Stimulated activated CD4-positive, alpha-beta T cell treated with anti-CD3 and anti-CD28 coated beads, Interleukin-1b, Interleukin-23, amount 100 ng/mL, for 4 hours (primary cell): ENCODE measurements around the gene ST8SIA1.

Experiments
- DNase-seq, 2 donors: peaks; one replicate each; pipeline ENCODE4 v3.0.0-alpha.2; 2020; ENCODE audit warnings: low read depth in 2 of 2

ST8SIA1 gene

DNA sequence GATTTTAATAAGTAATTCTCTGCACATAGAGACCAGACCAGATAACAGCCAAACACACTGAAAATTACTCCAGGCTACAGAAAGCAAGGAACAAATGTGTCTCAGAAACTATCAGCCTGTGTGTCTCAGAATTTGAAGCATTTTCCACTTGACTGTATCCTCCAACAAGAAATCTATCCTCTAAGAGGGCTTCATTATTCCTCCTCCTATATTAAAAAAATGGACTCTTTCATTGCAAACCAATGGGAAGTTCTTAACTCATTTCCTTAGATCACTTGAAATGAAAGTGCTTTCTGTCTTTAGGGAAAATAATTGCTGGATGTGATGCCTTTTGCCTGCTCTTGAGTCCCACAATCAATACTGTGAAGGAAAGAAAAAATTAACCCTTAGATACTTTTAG lies 2.3 kb downstream of the ST8SIA1 start:
- DNase-seq: no peak

- no peak for DNase-seq
Measured at GRCh38 chr12:22329621-22330020, 4.9 kb downstream of the ST8SIA1 start.

DNA sequence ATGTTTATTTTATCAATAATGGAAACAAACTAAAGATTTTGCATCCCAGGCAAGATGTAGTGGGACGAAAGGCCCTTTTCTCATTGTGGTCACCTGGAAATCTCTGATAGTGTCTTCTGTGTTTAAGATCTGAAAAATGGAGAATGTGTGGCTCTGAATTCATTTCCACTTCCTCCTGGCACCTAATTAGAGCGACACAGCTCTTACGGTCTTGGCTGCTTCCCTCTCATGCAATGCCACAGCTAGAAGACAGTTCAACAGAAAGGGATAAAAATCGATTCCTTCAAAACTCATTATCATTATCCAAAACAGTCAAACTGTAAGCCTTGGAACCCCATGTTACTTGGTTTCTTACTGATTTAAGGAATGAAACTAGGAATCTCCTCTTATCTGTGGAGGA lies 9.3 kb downstream of the ST8SIA1 start:
- DNase-seq: no peak

- DNase-seq: no peak
Measured at GRCh38 chr12:22322091-22322490, 12.4 kb downstream of the ST8SIA1 start.

DNA sequence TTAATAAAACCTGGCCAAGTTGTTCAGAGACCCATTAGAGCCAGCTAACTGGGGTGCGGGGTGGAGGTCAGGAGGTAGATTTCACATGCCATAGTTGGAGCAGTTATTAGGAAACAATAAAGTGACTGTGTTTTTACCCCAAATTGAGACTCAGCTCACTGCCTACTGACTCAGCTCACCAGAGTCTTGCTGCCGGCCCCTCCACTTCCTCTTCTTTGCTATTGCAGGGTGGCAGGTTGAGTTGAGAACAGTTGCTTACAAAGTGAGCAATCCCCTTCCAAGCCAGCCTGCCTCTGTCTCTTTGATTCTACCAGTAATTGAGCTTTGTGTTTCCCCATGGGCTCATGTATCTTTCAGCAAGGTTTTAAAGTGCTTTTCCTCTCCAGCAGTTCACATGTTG lies 12.9 kb downstream of the ST8SIA1 start:
- DNase-seq: peak in 1 of 2 donors; percentile 21

DNA sequence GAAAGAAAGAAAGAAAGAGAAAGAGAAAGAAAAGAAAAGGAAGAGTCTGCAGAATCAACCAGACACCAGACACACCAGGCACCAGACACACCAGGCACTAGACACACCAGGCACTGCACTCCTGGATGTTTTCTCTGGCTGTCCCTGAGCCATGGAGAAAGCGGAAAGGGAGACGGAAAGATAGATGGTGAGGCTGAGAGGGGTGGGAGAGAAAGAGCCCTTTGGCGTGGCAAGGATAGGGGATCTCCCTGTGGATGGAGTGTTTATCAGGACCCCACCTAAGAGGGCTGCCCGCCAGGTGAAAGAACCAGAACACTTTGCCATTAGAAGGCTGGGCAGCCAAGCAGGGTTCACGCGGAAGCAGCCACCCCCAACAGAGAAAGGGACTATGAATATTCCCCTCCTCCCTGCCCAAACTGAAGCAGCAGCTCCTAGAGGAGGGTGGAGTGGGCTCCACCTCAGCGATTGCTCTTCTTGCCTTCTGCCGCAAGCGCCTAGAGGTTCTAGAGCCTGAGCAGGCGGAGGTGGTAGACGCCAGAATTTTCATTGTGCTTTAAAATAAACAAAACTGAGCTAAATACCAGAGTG lies 13.4 kb downstream of the ST8SIA1 start:
- DNase-seq: no peak

DNA sequence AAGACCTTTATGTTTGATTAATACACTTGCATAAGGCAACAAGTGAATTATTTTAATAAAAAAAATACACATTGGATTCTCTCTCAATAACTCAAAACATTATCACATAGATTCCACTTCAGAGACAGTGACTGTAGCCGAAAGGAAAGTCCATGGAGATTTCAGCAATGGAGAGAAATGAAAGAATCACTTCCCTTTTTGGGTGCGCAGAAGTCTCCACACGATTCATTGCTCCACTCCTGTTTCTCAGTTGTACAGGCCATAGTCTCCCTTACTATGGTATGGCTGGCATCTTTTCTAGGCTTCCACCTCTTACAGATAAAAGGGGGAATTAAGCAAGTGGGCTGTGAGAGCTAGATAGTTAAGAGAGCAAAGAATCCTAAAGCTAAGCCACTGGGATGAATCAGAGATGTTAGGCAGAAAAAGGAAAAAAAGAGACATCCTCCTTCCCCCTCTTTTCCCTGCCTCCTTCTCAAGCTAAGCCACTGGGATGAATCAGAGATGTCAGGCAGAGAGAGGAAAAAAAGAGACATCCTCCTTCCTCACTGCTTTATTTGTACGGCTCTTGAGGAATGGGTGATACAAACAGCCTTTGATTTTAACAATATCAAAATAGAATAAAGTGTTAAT lies 16.3 kb downstream of the ST8SIA1 start:
- no peak for DNase-seq

DNA sequence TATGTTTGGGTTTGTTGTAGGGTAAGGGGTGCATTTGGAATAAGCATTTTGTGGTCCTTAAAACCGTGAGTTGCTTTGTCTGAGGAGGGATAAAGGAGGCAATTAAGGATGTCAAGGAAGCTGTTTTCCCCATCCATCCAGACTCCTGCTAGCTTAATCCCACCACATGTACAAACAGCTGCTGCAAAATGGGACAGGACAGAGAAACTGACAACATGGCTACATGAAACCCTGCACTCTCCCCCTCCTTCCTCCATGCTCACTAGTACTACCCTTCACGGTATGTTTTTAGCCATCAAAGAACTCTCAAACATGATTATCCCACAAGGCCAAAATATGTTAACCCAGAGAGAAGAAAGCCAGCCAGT lies 20.6 kb downstream of the ST8SIA1 start:
- no peak for DNase-seq

- no peak for DNase-seq
Measured at GRCh38 chr12:22313286-22313962, 21.1 kb downstream of the ST8SIA1 start.

DNA sequence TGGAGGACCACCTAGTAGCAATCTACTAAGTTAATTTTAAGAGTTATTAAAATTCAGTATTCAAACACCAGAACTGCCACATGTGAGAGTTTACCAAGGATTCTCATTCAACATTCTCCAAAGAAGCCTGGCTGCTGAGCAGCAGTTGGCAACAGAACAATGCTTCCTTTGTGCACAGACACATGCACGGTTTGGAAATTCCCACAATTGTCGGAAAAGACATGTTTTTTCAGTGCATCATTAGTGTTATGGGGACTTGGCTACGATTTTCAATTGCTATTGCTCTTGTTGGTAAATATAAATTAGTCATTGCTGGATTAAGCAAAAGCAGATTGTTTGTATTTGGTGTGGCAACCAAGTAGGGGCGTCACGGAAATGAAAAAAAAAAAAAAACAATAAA lies 22.2 kb downstream of the ST8SIA1 start:
- no peak for DNase-seq

- no peak for DNase-seq
Measured at GRCh38 chr12:22310709-22311108, 23.8 kb downstream of the ST8SIA1 start.

GRCh38 chr12:22310275-22310674 lies 24.2 kb downstream of the ST8SIA1 start:
- DNase-seq: no peak

GRCh38 chr12:22307811-22308210 lies 26.7 kb downstream of the ST8SIA1 start:
- no peak for DNase-seq

DNA sequence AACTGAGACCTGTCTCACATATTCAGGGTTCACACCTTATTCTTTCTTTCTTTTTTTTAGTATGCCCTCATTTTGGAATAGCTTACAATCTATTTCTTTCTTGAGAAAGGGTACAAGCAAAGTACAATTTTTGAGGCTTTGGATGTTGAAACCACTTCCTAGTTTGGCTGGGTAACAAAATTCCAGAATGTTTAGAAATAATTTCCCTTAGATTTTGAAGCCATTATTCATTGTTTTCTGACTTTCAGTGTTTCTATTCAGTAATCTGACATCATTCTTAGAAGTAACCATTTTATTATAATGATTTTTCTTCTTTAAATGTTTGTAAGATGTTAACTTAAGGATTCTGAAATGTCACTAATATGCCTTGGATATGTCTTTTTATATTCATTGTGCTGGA lies 28.2 kb downstream of the ST8SIA1 start:
- no peak for DNase-seq

GRCh38 chr12:22304341-22304740 lies 30.2 kb downstream of the ST8SIA1 start:
- no peak for DNase-seq

DNA sequence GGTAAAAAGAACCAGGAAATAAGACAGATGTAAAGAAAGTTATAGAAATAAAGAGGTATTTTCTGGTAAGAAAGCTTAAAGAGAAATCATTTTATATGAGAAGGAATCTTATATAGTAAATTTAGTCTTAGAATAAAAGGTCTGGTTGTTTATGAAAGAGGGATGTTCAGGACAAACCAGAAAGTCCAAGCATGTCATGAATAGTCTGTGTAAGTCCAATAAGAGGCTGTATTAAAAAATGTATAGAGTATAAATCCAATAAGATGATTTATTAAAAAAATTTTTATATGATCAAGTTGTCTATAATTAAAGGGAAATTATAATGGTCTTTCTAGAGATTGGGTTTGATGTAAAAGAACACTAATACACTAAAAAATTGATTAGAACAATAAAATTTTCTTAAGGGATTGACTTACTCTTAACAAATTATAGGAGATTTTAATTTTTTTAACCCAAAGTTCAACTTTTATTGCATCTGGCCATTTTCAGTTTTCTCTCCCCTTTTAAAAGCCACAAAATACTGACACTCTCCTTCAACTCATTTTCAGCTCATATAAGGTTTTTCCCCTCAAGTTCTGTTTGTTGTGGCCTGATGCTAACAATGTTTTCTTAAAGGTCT lies 35.1 kb downstream of the ST8SIA1 start:
- DNase-seq: no peak

- DNase-seq: no peak
Measured at GRCh38 chr12:22289250-22289649, 45.3 kb downstream of the ST8SIA1 start.

GRCh38 chr12:22287776-22288621 lies 46.5 kb downstream of the ST8SIA1 start:
- peak in 1 of 2 donors; percentile 9 for DNase-seq

DNA sequence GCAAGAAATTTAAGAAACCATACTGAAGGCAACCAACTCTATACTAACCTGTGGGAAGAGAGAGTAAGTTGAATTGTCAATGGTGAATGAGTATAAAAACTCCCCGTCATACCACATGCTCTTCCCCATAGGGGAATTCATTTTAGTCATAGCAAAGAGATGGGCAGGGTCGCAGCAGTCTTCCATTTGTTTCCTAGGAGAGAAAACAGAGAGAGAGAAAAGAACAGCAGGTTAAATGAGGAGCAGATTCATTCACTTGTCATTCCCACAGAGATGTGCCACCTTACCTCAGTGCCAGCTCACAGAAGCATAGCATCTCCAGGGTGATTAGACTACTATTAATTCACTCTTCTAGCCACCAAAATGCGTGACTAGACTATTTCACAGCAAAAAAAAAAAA lies 47.4 kb downstream of the ST8SIA1 start:
- DNase-seq: no peak

DNA sequence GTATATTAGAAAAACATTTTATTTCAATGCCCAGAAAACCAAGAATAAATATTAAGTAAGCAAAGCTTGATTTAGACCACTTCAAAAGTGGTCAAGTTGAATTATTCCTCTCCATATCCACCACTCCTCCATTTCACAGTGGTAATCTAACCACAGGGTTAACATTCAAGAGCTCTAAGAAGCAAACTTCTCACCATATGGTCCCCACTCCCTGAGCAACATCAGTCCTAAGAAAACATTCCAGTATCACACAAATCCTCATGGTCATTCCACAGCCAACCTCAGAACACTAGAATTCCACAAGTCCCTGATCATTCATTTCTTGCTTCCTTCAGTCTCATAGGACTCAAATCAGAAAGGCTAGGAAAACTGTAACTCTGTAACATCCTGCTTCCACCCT lies 47.9 kb downstream of the ST8SIA1 start:
- no peak for DNase-seq

DNA sequence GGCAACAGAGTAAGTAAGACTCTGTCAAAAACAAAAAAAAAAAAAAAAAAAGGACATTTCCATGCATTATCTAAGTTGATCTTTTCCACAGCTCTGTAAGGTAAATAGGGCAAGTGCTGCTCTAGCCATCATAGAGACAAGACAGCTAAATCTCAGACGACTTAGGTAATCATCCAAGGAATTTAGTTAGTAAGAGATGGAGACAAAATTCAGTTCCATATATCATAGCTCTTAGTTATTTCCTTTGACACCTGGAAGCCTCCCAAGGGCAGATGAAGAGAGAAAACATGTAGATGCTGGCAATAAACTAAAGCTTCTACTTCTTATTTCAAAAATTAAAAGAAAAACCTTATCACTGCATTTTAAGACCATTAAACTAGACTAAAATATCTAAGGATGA lies 48.7 kb downstream of the ST8SIA1 start:
- no peak for DNase-seq

DNA sequence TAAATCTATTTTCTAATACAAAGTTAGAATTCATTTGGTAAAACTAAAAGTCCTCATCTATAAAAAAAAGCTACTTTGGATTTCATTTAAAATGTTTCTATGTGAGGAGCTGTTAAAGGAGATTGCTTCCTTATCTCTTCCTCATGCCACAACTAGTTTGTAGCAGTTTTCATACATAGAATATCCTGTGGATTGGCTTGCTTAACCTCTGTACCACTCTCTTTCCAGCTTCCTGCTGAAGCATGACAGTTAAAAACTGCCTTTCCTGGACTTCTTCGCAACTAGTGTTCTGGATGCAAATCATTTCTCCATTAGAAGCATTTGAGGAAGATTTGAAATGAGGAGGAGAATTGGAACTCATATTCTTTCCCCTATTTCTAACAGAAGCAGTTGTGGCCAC lies 49.6 kb downstream of the ST8SIA1 start:
- DNase-seq: no peak
